Measurements from ENCODE around the gene SLC22A8. TPM values are rescaled to one million over a fixed set of nuclear protein-coding genes. Genes with fewer than 3 reads are reported as not detected.

The SLC22A8 gene
- total RNA-seq, 1 donor from 2014 or later, result not detected

GRCh38 chr11:63023222-63023814, 7.7 kb upstream of the SLC22A8 start:
- Mint-ChIP-seq H3K4me3 (no peak overlapping the region), H3K36me3 (ENCODE audit: low read depth) (no peaks in the 10 kb centered on the region), H3K4me1 (peaks cover 4% of the 10 kb centered on the region), H3K27me3 (peaks cover 32% of the 10 kb centered on the region), H3K9me3 (no peaks in the 10 kb centered on the region), H3K27ac (no peak overlapping the region)
- intact Hi-C loops (cut with micrococcal nuclease), result loop anchor here (5.0 kb wide), 1 partner anchor 101 kb away; the partner anchor contains the start of gene CHRM1
- ChIA-PET POLR2A (no interaction called here), CTCF (interaction anchor here (0.6 to 8.3 kb wide), 6 partner anchors 11 to 626 kb away, joined by 3 to 227 read pairs (median 4); no protein-coding TSS in a partner anchor)
- no peak for DNase-seq
- ATAC-seq (ENCODE audit: low read depth), result no peak
- no peak for TF ChIP-seq CTCF (IDR thresholded peaks at IDR 0.05)

- ChIA-PET CTCF (interaction anchor here (1.8 to 8.3 kb wide), 3 partner anchors 12 to 117 kb away, joined by 4 to 227 read pairs (median 7); no protein-coding TSS in a partner anchor), POLR2A (no interaction called here)
- H3K9me3 Mint-ChIP-seq, result no peaks in the 10 kb centered on the region
- no peak overlapping the region for H3K27ac Mint-ChIP-seq
- ATAC-seq (ENCODE audit: low read depth) (no peak), DNase-seq (no peak)
- intact Hi-C loops (cut with micrococcal nuclease), result loop anchor here (5.0 kb wide), 1 partner anchor 100 kb away; the partner anchor contains the start of gene CHRM1
- no peak for TF ChIP-seq CTCF (IDR thresholded peaks at IDR 0.05)
- peaks cover 4% of the 10 kb centered on the region for H3K4me1 Mint-ChIP-seq
- H3K4me3 Mint-ChIP-seq, result no peak overlapping the region
- H3K36me3 Mint-ChIP-seq (ENCODE audit: low read depth), result no peaks in the 10 kb centered on the region
- H3K27me3 Mint-ChIP-seq, result peaks cover 31% of the 10 kb centered on the region
Measured at GRCh38 chr11:63022441-63022840, 6.8 kb upstream of the SLC22A8 start.

GRCh38 chr11:63020671-63021291, 5.1 kb upstream of the SLC22A8 start:
- ATAC-seq (ENCODE audit: low read depth), result no peak
- Mint-ChIP-seq H3K36me3 (ENCODE audit: low read depth) (no peaks in the 10 kb centered on the region), H3K27ac (no peak overlapping the region), H3K27me3 (peaks cover 28% of the 10 kb centered on the region), H3K4me3 (no peak overlapping the region), H3K4me1 (peaks cover 4% of the 10 kb centered on the region), H3K9me3 (no peaks in the 10 kb centered on the region)
- TF ChIP-seq CTCF (IDR thresholded peaks at IDR 0.05), result no peak
- ChIA-PET POLR2A (no interaction called here), CTCF (interaction anchor here (8.3 kb wide), 1 partner anchor 115 kb away, joined by 227 read pairs; no protein-coding TSS in a partner anchor)
- DNase-seq, result no peak
- intact Hi-C loops (cut with micrococcal nuclease), result loop anchor here (5.0 kb wide), 1 partner anchor 98 kb away; the partner anchor contains the start of gene CHRM1

- no peak overlapping the region for H3K4me3 Mint-ChIP-seq
- H3K27ac Mint-ChIP-seq, result no peak overlapping the region
- TF ChIP-seq CTCF (IDR thresholded peaks at IDR 0.05), result no peak
- no peaks in the 10 kb centered on the region for H3K36me3 Mint-ChIP-seq (ENCODE audit: low read depth)
- POLR2A ChIA-PET, result no interaction called here
- ATAC-seq (ENCODE audit: low read depth) (no peak), DNase-seq (no peak)
- peaks cover 4% of the 10 kb centered on the region for H3K4me1 Mint-ChIP-seq
- CTCF ChIA-PET, result interaction anchor here (8.3 kb wide), 1 partner anchor 114 kb away, joined by 227 read pairs; no protein-coding TSS in a partner anchor
- no peaks in the 10 kb centered on the region for H3K9me3 Mint-ChIP-seq
- H3K27me3 Mint-ChIP-seq, result peaks cover 29% of the 10 kb centered on the region
- intact Hi-C loops (cut with micrococcal nuclease), result no loop called here
Measured at GRCh38 chr11:63019506-63019905, 3.9 kb upstream of the SLC22A8 start.

GRCh38 chr11:63017306-63017974, 1.8 kb upstream of the SLC22A8 start:
- H3K36me3 Mint-ChIP-seq (ENCODE audit: low read depth), result no peaks in the 10 kb centered on the region
- DNase-seq, result no peak
- peaks cover 29% of the 10 kb centered on the region for H3K27me3 Mint-ChIP-seq

More at GRCh38 chr11:63017306-63017974, 1.8 kb upstream of the SLC22A8 start:
- no peak for ATAC-seq (ENCODE audit: low read depth)
- H3K27ac Mint-ChIP-seq, result no peak overlapping the region
- H3K4me1 Mint-ChIP-seq, result no peaks in the 10 kb centered on the region
- no peak for TF ChIP-seq CTCF (IDR thresholded peaks at IDR 0.05)
- intact Hi-C loops (cut with micrococcal nuclease), result no loop called here
- no peaks in the 10 kb centered on the region for H3K9me3 Mint-ChIP-seq
- no peak overlapping the region for H3K4me3 Mint-ChIP-seq
- ChIA-PET CTCF (interaction anchor here (8.3 kb wide), 1 partner anchor 112 kb away, joined by 227 read pairs; no protein-coding TSS in a partner anchor), POLR2A (no interaction called here)
